ENCODE results near the gene AMBP. TPM values are rescaled to one million over a fixed set of nuclear protein-coding genes. Genes with fewer than 3 reads are reported as not detected.
A peak's percentile ranks its signal among the peaks of the same experiment; 100 is the strongest.

Gene AMBP
- total and polyA plus RNA-seq, 2 of the 13 experiments (the other 11 are each of a cell fraction or from before 2014, with no cell fraction given) = 1,510 to 2,580 TPM

DNA sequence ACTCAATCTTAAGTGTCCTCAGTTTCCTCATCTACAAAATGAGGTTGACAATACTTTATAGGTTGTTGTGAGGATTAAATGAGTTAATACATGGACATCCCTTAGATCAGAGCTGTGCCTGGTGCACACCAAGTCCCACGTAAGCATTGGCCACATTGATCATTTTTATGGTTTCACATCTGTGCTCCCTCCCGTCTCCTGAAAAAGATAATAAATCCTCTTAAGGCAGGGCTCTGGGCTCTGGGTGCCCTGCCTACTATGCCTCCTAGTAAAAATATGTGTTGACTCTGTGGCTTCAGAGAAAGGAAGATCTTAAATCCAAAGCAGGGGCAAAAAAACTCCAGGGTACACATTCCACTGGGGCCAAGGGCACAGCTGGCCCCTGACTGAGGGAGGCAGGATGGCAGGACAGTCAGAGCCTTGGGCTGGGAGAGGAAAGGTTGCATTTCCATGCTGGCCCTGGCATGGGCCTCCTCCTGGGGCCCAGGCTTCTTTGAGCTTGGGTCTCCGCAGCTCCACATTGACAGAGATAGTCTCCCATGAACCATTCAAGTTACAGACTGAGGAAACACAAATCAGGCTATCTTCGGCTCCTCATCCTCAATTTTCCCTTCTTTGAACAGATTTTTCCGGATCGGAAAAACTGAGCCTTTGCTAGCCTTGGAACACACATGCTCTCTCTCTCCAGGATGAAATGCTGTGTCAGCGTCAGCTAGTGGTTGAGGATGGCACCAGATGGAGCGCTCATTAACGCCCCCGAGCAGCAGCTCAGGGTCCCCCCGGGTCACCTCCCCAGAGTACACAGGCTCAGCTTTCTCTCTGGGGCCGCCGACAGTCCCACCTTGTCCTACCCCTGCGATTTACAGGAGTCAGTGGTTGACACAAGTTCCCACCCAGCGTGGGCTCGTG, 43.4 kb upstream of the AMBP start (continued):
- TF ChIP-seq ZNF496 (CRISPR knock-in tag; IDR thresholded peaks at IDR 0.05; ENCODE audit: insufficient replicate concordance) (no peak), ARHGAP35 (CRISPR knock-in tag; IDR thresholded peaks at IDR 0.05; ENCODE audit: borderline replicate concordance) (no peak), HNRNPL (IDR thresholded peaks at IDR 0.05; ENCODE audit: low read depth, low read length) (0 out of 2 replicates have a peak, but pooled peaks have one; percentile 39), MIER2 (CRISPR knock-in tag; IDR thresholded peaks at IDR 0.05) (no peak), ZNF292 (CRISPR knock-in tag; IDR thresholded peaks at IDR 0.05; ENCODE audit: borderline replicate concordance, low read depth) (0 out of 2 replicates have a peak, but pooled peaks have one; percentile 28), PITX1 (CRISPR knock-in tag; IDR thresholded peaks at IDR 0.05) (peak; percentile 28; the same call in 1 of the 2 replicates), ZKSCAN8 (CRISPR knock-in tag; IDR thresholded peaks at IDR 0.05; ENCODE audit: borderline replicate concordance) (no peak), ZBTB10 (CRISPR knock-in tag; IDR thresholded peaks at IDR 0.05; ENCODE audit: borderline replicate concordance) (no peak), ZNF414 (CRISPR knock-in tag; IDR thresholded peaks at IDR 0.05) (no peak), YY1 (IDR thresholded peaks at IDR 0.05; ENCODE audit: insufficient read depth, insufficient replicate concordance, low read depth, low read length) (no peak), ZFP91 (CRISPR knock-in tag; IDR thresholded peaks at IDR 0.05; ENCODE audit: borderline replicate concordance) (peak; percentile 33; the same call in 1 of the 2 replicates), MTF2 (CRISPR knock-in tag; IDR thresholded peaks at IDR 0.05; ENCODE audit: borderline replicate concordance) (no peak), HMGA1 (CRISPR knock-in tag; conservative IDR thresholded peaks at IDR 0.05) (no peak), SAP130 (CRISPR knock-in tag; IDR thresholded peaks at IDR 0.05; ENCODE audit: low read depth) (peak; percentile 38; the same call in 1 of the 2 replicates), FOXP1 (IDR thresholded peaks at IDR 0.05) (no peak), FOXP1 (CRISPR knock-in tag; IDR thresholded peaks at IDR 0.05) (no peak), ATF7 (IDR thresholded peaks at IDR 0.05) (no peak), ATF7 (CRISPR knock-in tag; IDR thresholded peaks at IDR 0.05) (no peak)
- TF ChIP-seq, protein P1, sequence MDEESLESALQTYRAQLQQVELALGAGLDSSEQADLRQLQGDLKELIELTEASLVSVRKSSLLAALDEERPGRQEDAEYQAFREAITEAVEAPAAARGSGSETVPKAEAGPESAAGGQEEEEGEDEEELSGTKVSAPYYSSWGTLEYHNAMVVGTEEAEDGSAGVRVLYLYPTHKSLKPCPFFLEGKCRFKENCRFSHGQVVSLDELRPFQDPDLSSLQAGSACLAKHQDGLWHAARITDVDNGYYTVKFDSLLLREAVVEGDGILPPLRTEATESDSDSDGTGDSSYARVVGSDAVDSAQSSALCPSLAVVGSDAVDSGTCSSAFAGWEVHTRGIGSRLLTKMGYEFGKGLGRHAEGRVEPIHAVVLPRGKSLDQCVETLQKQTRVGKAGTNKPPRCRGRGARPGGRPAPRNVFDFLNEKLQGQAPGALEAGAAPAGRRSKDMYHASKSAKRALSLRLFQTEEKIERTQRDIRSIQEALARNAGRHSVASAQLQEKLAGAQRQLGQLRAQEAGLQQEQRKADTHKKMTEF (CRISPR knock-in tag; IDR thresholded peaks at IDR 0.05) = no peak
- TF ChIP-seq, protein P2, sequence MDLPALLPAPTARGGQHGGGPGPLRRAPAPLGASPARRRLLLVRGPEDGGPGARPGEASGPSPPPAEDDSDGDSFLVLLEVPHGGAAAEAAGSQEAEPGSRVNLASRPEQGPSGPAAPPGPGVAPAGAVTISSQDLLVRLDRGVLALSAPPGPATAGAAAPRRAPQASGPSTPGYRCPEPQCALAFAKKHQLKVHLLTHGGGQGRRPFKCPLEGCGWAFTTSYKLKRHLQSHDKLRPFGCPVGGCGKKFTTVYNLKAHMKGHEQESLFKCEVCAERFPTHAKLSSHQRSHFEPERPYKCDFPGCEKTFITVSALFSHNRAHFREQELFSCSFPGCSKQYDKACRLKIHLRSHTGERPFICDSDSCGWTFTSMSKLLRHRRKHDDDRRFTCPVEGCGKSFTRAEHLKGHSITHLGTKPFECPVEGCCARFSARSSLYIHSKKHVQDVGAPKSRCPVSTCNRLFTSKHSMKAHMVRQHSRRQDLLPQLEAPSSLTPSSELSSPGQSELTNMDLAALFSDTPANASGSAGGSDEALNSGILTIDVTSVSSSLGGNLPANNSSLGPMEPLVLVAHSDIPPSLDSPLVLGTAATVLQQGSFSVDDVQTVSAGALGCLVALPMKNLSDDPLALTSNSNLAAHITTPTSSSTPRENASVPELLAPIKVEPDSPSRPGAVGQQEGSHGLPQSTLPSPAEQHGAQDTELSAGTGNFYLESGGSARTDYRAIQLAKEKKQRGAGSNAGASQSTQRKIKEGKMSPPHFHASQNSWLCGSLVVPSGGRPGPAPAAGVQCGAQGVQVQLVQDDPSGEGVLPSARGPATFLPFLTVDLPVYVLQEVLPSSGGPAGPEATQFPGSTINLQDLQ (CRISPR knock-in tag; IDR thresholded peaks at IDR 0.05) = no peak
